CD4-positive, alpha-beta T cell treated with Interleukin-4 for 4 hours (primary cell): ENCODE measurements around the gene HOXA5.

Experiments
- DNase-seq: peaks from one replicate; pipeline ENCODE4 v3.0.0-alpha.2; 2020

The HOXA5 gene

DNA sequence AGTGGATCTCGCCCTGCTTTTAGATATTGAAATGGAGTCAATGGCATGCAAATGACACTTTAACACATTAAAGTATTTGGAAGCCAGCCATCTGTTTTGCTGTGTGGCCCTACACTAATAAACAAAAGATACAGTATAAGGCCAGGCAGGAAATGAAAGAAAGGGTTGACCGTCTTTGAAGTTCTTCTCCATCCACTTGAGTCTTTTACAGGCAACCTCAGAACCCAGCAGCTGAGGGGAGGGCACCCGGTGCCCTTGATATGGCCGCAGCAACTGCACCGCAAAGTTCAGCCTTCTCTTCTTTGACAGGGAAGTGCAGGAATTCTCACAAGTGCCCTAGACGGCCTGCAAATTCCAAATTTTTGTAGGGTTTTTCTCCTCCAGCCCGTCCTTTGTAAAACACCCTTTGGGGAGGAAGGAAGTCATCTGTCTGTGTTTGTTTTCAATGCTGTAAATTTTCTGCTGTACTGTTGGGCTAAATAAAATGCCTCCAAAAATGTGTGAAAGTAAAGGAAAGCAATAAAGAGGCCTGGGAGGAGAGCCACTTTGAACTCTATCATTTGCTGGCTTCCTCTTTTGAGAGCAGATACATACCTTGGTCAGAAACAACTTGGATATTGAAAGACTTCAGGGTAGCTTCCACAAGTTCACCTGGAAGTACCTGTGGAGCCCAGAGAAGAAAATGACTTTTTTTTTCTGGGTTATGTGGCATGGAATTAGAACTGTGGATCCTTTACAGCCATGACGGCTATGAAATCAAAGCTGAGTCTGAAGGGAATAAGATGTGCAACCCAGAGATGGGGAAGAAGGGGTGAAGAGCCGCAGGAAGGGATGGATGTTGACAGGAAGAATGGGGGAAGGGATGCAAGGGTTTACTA, 51.3 kb downstream of the HOXA5 start:
- DNase-seq, result no peak

- DNase-seq, result no peak
Measured at GRCh38 chr7:27091105-27091504, 52.4 kb downstream of the HOXA5 start.
